Measurements from ENCODE around the gene ESR1.

Gene ESR1

GRCh38 chr6:151807513-151808370 lies at the start of gene ESR1:
TSS of gene ESR1 (plus strand) at chr6:151807682. CDS start at chr6:151807913, 231 bp downstream.
- no peak for DNase-seq

GRCh38 chr6:151760486-151760885 lies 47.0 kb upstream of the ESR1 start:
- DNase-seq, result no peak

- DNase-seq, result no peak
Measured at GRCh38 chr6:151761851-151762250, 45.6 kb upstream of the ESR1 start.

GRCh38 chr6:151762817-151763216 lies 44.7 kb upstream of the ESR1 start:
- DNase-seq, result no peak

GRCh38 chr6:151763303-151763702 lies 44.2 kb upstream of the ESR1 start:
- no peak for DNase-seq

- DNase-seq, result no peak
Measured at GRCh38 chr6:151763938-151764680, 43.4 kb upstream of the ESR1 start.

- no peak for DNase-seq
Measured at GRCh38 chr6:151765444-151765886, 42.0 kb upstream of the ESR1 start.

- DNase-seq, result no peak
Measured at GRCh38 chr6:151772446-151772845, 35.0 kb upstream of the ESR1 start.

- DNase-seq, result no peak
Measured at GRCh38 chr6:151773382-151773781, 34.1 kb upstream of the ESR1 start.

- no peak for DNase-seq
Measured at GRCh38 chr6:151782560-151782959, 24.9 kb upstream of the ESR1 start.

GRCh38 chr6:151783692-151784091 lies 23.8 kb upstream of the ESR1 start:
- DNase-seq, result no peak

GRCh38 chr6:151784441-151785214 lies 22.9 kb upstream of the ESR1 start:
- no peak for DNase-seq

GRCh38 chr6:151796842-151797530 lies 10.5 kb upstream of the ESR1 start:
- DNase-seq, result no peak

GRCh38 chr6:151803743-151804142 lies 3.7 kb upstream of the ESR1 start:
- no peak for DNase-seq

- DNase-seq, result no peak
Measured at GRCh38 chr6:151804585-151805285, 2.7 kb upstream of the ESR1 start.

- DNase-seq, result no peak
Measured at GRCh38 chr6:151805286-151805840, 2.1 kb upstream of the ESR1 start.

- DNase-seq, result no peak
Measured at GRCh38 chr6:151806757-151807512, 547 bp upstream of the ESR1 start.

GRCh38 chr6:151808371-151809241 lies 1.1 kb downstream of the ESR1 start:
- DNase-seq, result no peak

GRCh38 chr6:151811081-151811480 lies 3.6 kb downstream of the ESR1 start:
- no peak for DNase-seq

GRCh38 chr6:151813858-151814257 lies 6.4 kb downstream of the ESR1 start:
- no peak for DNase-seq
